Embryonic facial prominence (tissue), 1 donor: ENCODE data around the gene ARHGAP15.
A peak's percentile ranks its signal among the peaks of the same experiment; 100 is the strongest.

Source experiments
- DNase-seq: peaks from one replicate; pipeline ENCODE4 v3.0.0-alpha.2; 2016; ENCODE audit errors: extremely low spot score

Gene ARHGAP15

GRCh38 chr2:143225931-143226330, 96.7 kb downstream of the ARHGAP15 start:
- DNase-seq: no peak

GRCh38 chr2:143226714-143227541, 97.7 kb downstream of the ARHGAP15 start:
- no peak for DNase-seq

- no peak for DNase-seq
These were observed 100.2 kb downstream of the ARHGAP15 start for GRCh38 chr2:143229411-143229810.

GRCh38 chr2:143229952-143230351, 100.7 kb downstream of the ARHGAP15 start:
- no peak for DNase-seq

- no peak for DNase-seq
These were observed 101.5 kb downstream of the ARHGAP15 start for GRCh38 chr2:143230506-143231253.

GRCh38 chr2:143231254-143231645, 102.0 kb downstream of the ARHGAP15 start:
- DNase-seq: no peak

GRCh38 chr2:143237146-143237777, 108.0 kb downstream of the ARHGAP15 start:
- no peak for DNase-seq

- no peak for DNase-seq
These were observed 112.3 kb downstream of the ARHGAP15 start for GRCh38 chr2:143241403-143242088.

GRCh38 chr2:143246246-143246645, 117.0 kb downstream of the ARHGAP15 start:
- DNase-seq: no peak

GRCh38 chr2:143246815-143247744, 117.9 kb downstream of the ARHGAP15 start:
- no peak for DNase-seq

- DNase-seq: no peak
These were observed 119.4 kb downstream of the ARHGAP15 start for GRCh38 chr2:143248631-143249030.

- DNase-seq: no peak
These were observed 122.5 kb downstream of the ARHGAP15 start for GRCh38 chr2:143251681-143252080.

GRCh38 chr2:143252138-143252907, 123.1 kb downstream of the ARHGAP15 start:
- DNase-seq: no peak

- no peak for DNase-seq
These were observed 124.9 kb downstream of the ARHGAP15 start for GRCh38 chr2:143254110-143254509.

- DNase-seq: no peak
These were observed 125.9 kb downstream of the ARHGAP15 start for GRCh38 chr2:143255086-143255485.

- DNase-seq: no peak
These were observed 126.7 kb downstream of the ARHGAP15 start for GRCh38 chr2:143255899-143256298.

- DNase-seq: no peak
These were observed 129.1 kb downstream of the ARHGAP15 start for GRCh38 chr2:143258126-143258892.

GRCh38 chr2:143259368-143259958, 130.2 kb downstream of the ARHGAP15 start:
- peak; percentile 56 for DNase-seq

GRCh38 chr2:143261986-143262385, 132.8 kb downstream of the ARHGAP15 start:
- DNase-seq: no peak
